ENCODE data around the gene CDIPT. TPM values are rescaled to one million over a fixed set of nuclear protein-coding genes. Genes with fewer than 3 reads are reported as not detected.

Gene CDIPT
- total RNA-seq, 1 donor from 2014 or later = 85.0 TPM

DNA sequence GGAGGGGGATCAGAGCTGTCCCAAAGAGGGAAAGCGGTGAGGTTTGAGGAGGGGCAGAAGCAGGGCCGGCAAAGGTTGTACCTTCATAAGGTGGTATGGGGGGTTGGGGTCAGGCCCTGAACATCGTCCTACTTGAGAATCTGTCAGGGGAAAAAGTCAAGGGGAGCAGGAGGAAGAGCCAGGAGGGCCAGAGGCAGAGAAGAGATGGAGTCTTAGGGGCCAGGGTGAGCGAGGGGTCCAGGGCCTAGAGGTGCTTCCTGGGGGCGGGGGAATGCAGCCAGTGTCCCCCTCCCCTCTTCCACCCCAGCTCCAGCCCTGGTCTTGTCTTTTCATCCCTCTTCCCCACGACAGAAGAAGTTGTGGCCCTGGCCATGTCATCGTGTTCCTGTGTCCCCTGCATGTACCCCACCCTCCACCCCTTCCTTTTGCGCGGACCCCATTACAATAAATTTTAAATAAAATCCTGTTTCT is 52.3 kb downstream of the CDIPT start:
- DNase-seq (ENCODE audit: low spot score) = no peak
- TF ChIP-seq, protein P1, sequence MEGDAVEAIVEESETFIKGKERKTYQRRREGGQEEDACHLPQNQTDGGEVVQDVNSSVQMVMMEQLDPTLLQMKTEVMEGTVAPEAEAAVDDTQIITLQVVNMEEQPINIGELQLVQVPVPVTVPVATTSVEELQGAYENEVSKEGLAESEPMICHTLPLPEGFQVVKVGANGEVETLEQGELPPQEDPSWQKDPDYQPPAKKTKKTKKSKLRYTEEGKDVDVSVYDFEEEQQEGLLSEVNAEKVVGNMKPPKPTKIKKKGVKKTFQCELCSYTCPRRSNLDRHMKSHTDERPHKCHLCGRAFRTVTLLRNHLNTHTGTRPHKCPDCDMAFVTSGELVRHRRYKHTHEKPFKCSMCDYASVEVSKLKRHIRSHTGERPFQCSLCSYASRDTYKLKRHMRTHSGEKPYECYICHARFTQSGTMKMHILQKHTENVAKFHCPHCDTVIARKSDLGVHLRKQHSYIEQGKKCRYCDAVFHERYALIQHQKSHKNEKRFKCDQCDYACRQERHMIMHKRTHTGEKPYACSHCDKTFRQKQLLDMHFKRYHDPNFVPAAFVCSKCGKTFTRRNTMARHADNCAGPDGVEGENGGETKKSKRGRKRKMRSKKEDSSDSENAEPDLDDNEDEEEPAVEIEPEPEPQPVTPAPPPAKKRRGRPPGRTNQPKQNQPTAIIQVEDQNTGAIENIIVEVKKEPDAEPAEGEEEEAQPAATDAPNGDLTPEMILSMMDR (IDR thresholded peaks at IDR 0.05; ENCODE audit: unreplicated experiment) = no peak
- H3K9me3 Mint-ChIP-seq (ENCODE audit: unreplicated experiment) = no peaks in the 10 kb centered on the region
- H3K36me3 Mint-ChIP-seq (ENCODE audit: low read depth, unreplicated experiment) = peaks cover 9% of the 10 kb centered on the region
- peaks cover 30% of the 10 kb centered on the region for H3K27me3 Mint-ChIP-seq (ENCODE audit: unreplicated experiment)
- peak overlapping the region; percentile 32 for H3K27ac Mint-ChIP-seq (ENCODE audit: unreplicated experiment)
- H3K4me1 Mint-ChIP-seq (ENCODE audit: unreplicated experiment) = peaks cover 53% of the 10 kb centered on the region
- H3K4me3 Mint-ChIP-seq (ENCODE audit: unreplicated experiment) = peak overlapping the region; percentile 86

DNA sequence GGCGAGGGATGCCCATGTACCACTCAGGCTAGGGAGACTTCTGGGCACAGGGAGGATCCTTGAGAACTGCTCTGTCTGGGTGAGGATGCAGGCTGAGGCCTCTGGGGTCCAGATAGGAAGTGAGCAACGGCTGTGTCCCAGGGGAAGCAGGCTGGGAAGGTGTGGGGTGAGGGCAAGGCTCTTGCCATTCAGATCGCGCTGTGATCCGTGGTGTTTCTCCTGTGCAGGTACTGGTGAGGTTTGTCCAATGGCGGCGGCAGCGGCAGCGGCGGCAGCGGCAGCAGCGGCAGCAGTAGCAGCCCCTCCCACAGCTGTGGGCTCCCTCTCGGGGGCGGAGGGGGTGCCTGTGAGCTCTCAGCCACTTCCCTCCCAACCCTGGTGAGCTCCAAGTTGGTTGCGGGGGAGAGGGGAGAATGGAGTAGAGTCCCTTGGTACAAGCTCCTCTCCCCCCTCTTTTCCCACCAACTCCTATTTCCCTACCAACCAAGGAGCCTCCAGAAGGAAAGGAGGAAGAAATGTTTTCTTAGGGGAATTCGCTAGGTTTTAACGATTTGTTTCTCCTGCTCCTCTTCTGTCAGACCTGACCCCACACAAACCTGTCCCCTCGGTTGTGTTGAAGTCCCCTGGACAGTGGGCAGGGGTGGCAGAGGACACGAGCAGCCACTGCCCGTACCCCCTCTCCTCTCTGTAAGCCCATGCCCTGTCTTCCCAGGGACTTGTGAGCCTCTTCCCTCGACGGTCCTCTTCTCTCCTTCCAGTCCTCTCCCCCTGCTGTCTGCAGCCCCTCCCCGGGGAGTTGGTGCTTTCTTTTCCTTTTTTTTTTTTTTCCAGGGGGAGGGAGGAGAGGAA is 53.0 kb downstream of the CDIPT start:
- no peak for DNase-seq (ENCODE audit: low spot score)
- Mint-ChIP-seq H3K36me3 (ENCODE audit: low read depth, unreplicated experiment) (peaks cover 9% of the 10 kb centered on the region), H3K27ac (ENCODE audit: unreplicated experiment) (peak overlapping the region; percentile 86), H3K9me3 (ENCODE audit: unreplicated experiment) (no peaks in the 10 kb centered on the region), H3K4me1 (ENCODE audit: unreplicated experiment) (peaks cover 52% of the 10 kb centered on the region), H3K27me3 (ENCODE audit: unreplicated experiment) (peaks cover 32% of the 10 kb centered on the region), H3K4me3 (ENCODE audit: unreplicated experiment) (peak overlapping the region; percentile 86)
- TF ChIP-seq, protein P1 (IDR thresholded peaks at IDR 0.05; ENCODE audit: unreplicated experiment) = no peak

DNA sequence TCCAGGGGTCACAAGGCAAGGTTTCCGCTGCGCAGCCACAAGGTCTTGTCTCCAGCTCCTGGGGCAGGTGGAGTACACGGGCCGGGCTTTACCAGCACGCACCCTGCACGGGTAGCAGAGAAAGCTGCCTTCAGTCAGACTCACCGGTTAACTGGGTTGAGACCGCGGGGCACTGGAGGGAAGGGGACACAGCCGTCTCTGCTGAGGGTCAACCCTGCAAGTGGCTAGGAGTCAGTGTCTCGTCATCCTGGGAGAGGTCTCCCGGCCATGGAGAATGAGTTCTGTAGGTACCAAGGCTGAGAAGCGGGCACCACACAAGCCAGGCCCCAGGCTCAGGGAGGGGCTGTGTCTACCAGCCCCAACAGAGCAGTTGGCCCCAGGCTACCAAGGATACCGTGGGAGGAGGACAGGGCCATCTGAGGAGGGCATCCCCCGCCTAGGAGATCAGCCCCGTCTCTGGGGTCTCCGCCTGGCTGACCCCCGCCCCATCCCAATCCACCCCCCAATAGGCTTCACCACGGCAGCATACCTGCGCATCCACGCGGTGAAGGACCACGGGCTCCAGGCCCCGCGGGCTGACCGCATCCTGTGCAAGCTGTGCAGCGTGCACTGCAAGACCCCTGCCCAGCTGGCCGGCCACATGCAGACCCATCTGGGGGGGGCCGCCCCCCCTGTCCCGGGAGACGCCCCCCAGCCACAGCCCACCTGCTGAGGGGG is 53.8 kb downstream of the CDIPT start:
- H3K36me3 Mint-ChIP-seq (ENCODE audit: low read depth, unreplicated experiment) = peaks cover 13% of the 10 kb centered on the region
- peaks cover 47% of the 10 kb centered on the region for H3K4me1 Mint-ChIP-seq (ENCODE audit: unreplicated experiment)
- H3K4me3 Mint-ChIP-seq (ENCODE audit: unreplicated experiment) = peak overlapping the region; percentile 97
- H3K27me3 Mint-ChIP-seq (ENCODE audit: unreplicated experiment) = peaks cover 36% of the 10 kb centered on the region
- DNase-seq (ENCODE audit: low spot score) = no peak
- H3K9me3 Mint-ChIP-seq (ENCODE audit: unreplicated experiment) = no peaks in the 10 kb centered on the region
- H3K27ac Mint-ChIP-seq (ENCODE audit: unreplicated experiment) = no peak overlapping the region
- TF ChIP-seq, protein P1 (IDR thresholded peaks at IDR 0.05; ENCODE audit: unreplicated experiment) = no peak

Other genes with a start within 250 kb of the CDIPT start
- gene SPN, start 200.0 kb downstream of the CDIPT start, total RNA-seq (ENCODE audit: unreplicated experiment) = 1.5 TPM
- gene QPRT, start 184.0 kb downstream of the CDIPT start, total RNA-seq (ENCODE audit: unreplicated experiment) = 30.4 TPM
- not detected for gene C16orf54, start 117.2 kb downstream of the CDIPT start, total RNA-seq (ENCODE audit: unreplicated experiment)
- not detected for gene ZG16, start 85.0 kb downstream of the CDIPT start, total RNA-seq (ENCODE audit: unreplicated experiment)
- 40.7 TPM for gene KIF22, start 72.5 kb downstream of the CDIPT start, total RNA-seq (ENCODE audit: unreplicated experiment)
- gene MAZ, start 56.7 kb downstream of the CDIPT start, total RNA-seq (ENCODE audit: unreplicated experiment) = 407 TPM
- gene PRRT2, start 51.0 kb downstream of the CDIPT start, total RNA-seq (ENCODE audit: unreplicated experiment) = 15.0 TPM
- 38.6 TPM for gene PAGR1, start 47.1 kb downstream of the CDIPT start, total RNA-seq (ENCODE audit: unreplicated experiment)
- 2.0 TPM for gene MVP, start 42.8 kb downstream of the CDIPT start, total RNA-seq (ENCODE audit: unreplicated experiment)
- gene SEZ6L2, start 36.3 kb upstream of the CDIPT start, total RNA-seq (ENCODE audit: unreplicated experiment) = 34.2 TPM
- 3.0 TPM for gene ASPHD1, start 37.3 kb upstream of the CDIPT start, total RNA-seq (ENCODE audit: unreplicated experiment)
- 25.8 TPM for gene KCTD13, start 63.0 kb upstream of the CDIPT start, total RNA-seq (ENCODE audit: unreplicated experiment)
- 217 TPM for gene TMEM219, start 98.9 kb upstream of the CDIPT start, total RNA-seq (ENCODE audit: unreplicated experiment)
- 178 TPM for gene TAOK2, start 110.6 kb upstream of the CDIPT start, total RNA-seq (ENCODE audit: unreplicated experiment)
- gene HIRIP3, start 132.4 kb upstream of the CDIPT start, total RNA-seq (ENCODE audit: unreplicated experiment) = 5.2 TPM
- 94.4 TPM for gene INO80E, start 133.0 kb upstream of the CDIPT start, total RNA-seq (ENCODE audit: unreplicated experiment)
- gene DOC2A, start 147.8 kb upstream of the CDIPT start, total RNA-seq (ENCODE audit: unreplicated experiment) = 7.4 TPM
- gene C16orf92, start 160.0 kb upstream of the CDIPT start, total RNA-seq (ENCODE audit: unreplicated experiment) = not detected
- 1.4 TPM for gene TLCD3B, start 168.0 kb upstream of the CDIPT start, total RNA-seq (ENCODE audit: unreplicated experiment)
- 551 TPM for gene ALDOA, start 202.5 kb upstream of the CDIPT start, total RNA-seq (ENCODE audit: unreplicated experiment)
- 191 TPM for gene PPP4C, start 212.8 kb upstream of the CDIPT start, total RNA-seq (ENCODE audit: unreplicated experiment)
- gene TBX6, start 228.7 kb upstream of the CDIPT start, total RNA-seq (ENCODE audit: unreplicated experiment) = 2.6 TPM
- 45.9 TPM for gene YPEL3, start 233.0 kb upstream of the CDIPT start, total RNA-seq (ENCODE audit: unreplicated experiment)